GM21737 (cell line): ENCODE data around the gene OR2K2.
"Not testable (repeated sequence)": the region's sequence is repeated elsewhere in the genome, so short reads cannot be mapped to it uniquely, and the experiment has no call there.

Source experiments
- ATAC-seq: cut with Tn5 transposase; IDR thresholded peaks from one replicate; pipeline ENCODE4 v1.9.1; 2021; ENCODE audit warnings: mild to moderate bottlenecking, moderate library complexity; ENCODE audit not compliant: unreplicated experiment

The OR2K2 gene

GRCh38 chr9:111298731-111299598, 31.1 kb downstream of the OR2K2 start:
- no peak for ATAC-seq

- no peak for ATAC-seq
These were observed 31.9 kb downstream of the OR2K2 start for GRCh38 chr9:111298111-111298510.

- ATAC-seq, result no peak
These were observed 32.8 kb downstream of the OR2K2 start for GRCh38 chr9:111297066-111297824.

GRCh38 chr9:111294691-111295451, 35.2 kb downstream of the OR2K2 start:
- ATAC-seq, result no peak

- ATAC-seq, result no peak
These were observed 42.9 kb downstream of the OR2K2 start for GRCh38 chr9:111287127-111287526.

- ATAC-seq, result no peak
These were observed 45.3 kb downstream of the OR2K2 start for GRCh38 chr9:111284703-111285102.

GRCh38 chr9:111282845-111283244, 47.2 kb downstream of the OR2K2 start:
- no peak for ATAC-seq

GRCh38 chr9:111280795-111281194, 49.2 kb downstream of the OR2K2 start:
- ATAC-seq, result not testable (repeated sequence)
